ENCODE measurements around the gene MAP1S.
A peak's percentile ranks its signal among the peaks of the same experiment; 100 is the strongest.
"Not testable (repeated sequence)": the region's sequence is repeated elsewhere in the genome, so short reads cannot be mapped to it uniquely, and the experiment has no call there.

The MAP1S gene

DNA sequence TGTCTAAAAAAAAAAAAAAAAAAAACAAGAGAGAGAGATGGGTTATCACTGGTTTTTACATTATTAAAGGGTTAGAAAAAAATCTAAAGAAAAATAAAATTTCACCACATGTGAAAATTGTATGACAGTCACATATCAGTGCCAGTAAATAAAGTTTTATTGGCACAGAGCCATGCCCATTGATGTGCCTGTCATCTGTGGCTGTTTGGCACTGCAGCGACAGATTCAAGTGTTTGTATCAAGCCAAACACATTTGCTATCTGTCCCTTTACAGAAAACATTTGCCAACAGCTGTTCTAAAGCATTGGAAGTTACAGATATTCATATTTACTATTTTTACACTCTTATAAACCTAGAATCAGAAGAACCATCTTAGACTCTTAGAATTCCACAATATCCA is 48.3 kb downstream of the MAP1S start:
- DNase-seq, result peak; percentile 87

- DNase-seq, result no peak
These were observed 51.3 kb downstream of the MAP1S start for GRCh38 chr19:17770613-17771012.

GRCh38 chr19:17772172-17772571 is 52.9 kb downstream of the MAP1S start:
- peak; percentile 57 for DNase-seq

DNA sequence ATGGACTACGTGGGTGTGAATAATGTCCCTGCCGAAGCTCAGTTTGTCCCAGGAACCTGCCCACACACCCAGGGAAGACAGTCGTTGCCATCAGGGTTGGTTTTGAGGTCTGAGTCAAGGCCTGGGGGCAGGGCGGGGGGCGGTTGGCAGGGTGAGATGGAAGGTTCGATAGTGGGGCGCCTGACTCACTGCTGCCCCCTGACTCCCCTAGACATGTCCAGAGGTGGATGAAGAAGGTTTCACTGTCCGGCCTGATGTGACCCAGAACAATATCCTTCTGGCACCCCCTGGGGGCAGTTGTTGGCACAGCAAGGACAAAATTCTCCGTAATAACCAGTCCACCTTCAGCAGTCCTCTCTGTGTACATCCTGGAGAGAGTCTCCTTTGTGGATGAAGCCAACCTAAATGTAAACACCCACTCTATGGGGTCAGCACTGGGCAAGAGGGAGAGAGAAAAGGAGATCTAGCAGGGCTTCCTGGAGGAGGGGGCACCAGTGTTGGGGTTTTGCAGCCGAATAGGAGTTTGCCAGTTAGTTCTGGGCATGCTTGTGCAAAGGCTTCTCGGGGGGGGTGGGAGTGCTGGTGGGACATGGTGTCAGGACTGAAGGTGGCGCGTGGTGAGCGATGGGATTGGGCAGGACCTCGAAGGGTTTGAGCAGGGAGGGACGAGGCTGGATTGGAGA is 56.1 kb downstream of the MAP1S start:
- DNase-seq, result peak; percentile 72

- no peak for DNase-seq
These were observed 56.9 kb downstream of the MAP1S start for GRCh38 chr19:17775991-17776803.

DNA sequence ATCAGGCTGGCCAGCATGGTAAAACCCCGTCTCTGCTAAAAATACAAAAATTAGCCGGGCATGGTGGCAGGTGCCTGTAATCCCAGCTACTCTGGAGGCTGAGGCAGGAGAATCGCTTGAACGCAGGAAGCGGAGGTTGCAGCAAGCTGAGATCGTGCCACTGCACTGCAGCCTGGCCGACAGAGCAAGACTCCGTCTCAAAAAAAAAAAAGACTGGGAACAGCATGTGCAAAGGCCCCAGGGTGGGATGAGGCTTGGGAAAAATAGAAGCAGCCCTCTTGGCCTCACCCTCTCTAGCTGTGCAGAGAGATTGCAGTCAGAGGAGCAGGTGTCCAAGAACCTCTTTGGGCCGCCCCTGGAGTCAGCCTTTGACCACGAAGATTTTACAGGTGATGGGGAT is 58.6 kb downstream of the MAP1S start:
- DNase-seq, result not testable (repeated sequence)

- DNase-seq, result peak; percentile 90
These were observed 59.1 kb downstream of the MAP1S start for GRCh38 chr19:17778251-17778967.

GRCh38 chr19:17778968-17779929 is 60.0 kb downstream of the MAP1S start:
- peak; percentile 69 for DNase-seq

DNA sequence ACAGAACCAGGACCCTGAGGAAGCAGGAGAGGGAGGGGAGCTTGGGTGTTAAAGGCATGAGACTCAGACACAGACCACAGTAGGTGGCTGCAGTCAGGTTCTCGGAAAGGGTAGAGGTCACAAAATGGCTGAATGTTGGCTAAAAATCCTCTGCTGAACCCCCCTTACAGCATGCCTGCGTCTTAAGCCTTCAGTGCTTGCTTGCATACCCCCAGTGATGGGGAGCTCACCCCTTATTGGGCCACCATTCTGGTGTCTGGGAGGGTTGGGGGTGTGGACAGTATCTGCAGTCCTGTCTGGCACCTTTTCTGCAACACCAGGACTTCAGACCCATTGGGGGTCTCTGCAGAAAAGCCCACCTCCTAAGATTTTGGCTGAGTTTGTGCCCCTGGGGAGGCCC is 61.5 kb downstream of the MAP1S start:
- no peak for DNase-seq

DNA sequence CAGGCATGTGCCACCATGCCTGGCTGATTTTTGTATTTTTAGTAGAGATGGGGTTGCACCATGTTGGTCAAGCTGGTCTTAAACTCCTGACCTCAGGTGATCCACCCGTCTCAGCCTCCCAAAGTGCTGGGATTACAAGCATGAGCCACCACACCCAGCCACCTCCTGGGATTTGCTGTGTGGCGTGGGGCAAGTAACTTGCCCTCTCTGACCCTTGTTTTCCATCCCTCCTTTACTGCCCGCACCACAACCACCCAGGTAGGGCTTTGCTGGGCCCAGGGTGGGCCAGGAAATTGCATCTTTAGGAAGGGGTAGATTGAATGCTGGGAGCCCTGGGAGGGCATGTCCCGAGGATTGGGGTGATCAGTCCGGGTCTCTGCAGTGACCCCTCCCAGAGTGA is 64.4 kb downstream of the MAP1S start:
- not testable (repeated sequence) for DNase-seq

Data from hematopoietic multipotent progenitor cell treated with erythropoietin and hydrocortisone succinate and interleukin-3 and kit ligand, for 6 days (in vitro differentiated cells).